GM19467 (cell line): ENCODE results near the gene ARHGEF10L.
"Not testable (repeated sequence)": the region's sequence is repeated elsewhere in the genome, so short reads cannot be mapped to it uniquely, and the experiment has no call there.

Source experiments
- ATAC-seq: cut with Tn5 transposase; IDR thresholded peaks from one replicate; pipeline ENCODE4 v1.9.1; 2021; ENCODE audit warnings: mild to moderate bottlenecking, moderate library complexity; ENCODE audit not compliant: unreplicated experiment

Gene ARHGEF10L

GRCh38 chr1:17728123-17728712 lies 188.7 kb downstream of the ARHGEF10L start:
- no peak for ATAC-seq

- ATAC-seq = no peak
Observed at GRCh38 chr1:17729248-17729647, 189.8 kb downstream of the ARHGEF10L start.

GRCh38 chr1:17729909-17730308 lies 190.4 kb downstream of the ARHGEF10L start:
- ATAC-seq = no peak

GRCh38 chr1:17731460-17731859 lies 192.0 kb downstream of the ARHGEF10L start:
- no peak for ATAC-seq

- no peak for ATAC-seq
Observed at GRCh38 chr1:17732475-17732874, 193.0 kb downstream of the ARHGEF10L start.

GRCh38 chr1:17733661-17734060 lies 194.2 kb downstream of the ARHGEF10L start:
- ATAC-seq = no peak

- no peak for ATAC-seq
Observed at GRCh38 chr1:17734609-17735008, 195.1 kb downstream of the ARHGEF10L start.

GRCh38 chr1:17735348-17735747 lies 195.8 kb downstream of the ARHGEF10L start:
- no peak for ATAC-seq

GRCh38 chr1:17735793-17736192 lies 196.3 kb downstream of the ARHGEF10L start:
- ATAC-seq = no peak

- no peak for ATAC-seq
Observed at GRCh38 chr1:17736625-17737024, 197.1 kb downstream of the ARHGEF10L start.

- no peak for ATAC-seq
Observed at GRCh38 chr1:17739050-17739449, 199.6 kb downstream of the ARHGEF10L start.

GRCh38 chr1:17741052-17741451 lies 201.6 kb downstream of the ARHGEF10L start:
- ATAC-seq = no peak

- no peak for ATAC-seq
Observed at GRCh38 chr1:17742583-17742982, 203.1 kb downstream of the ARHGEF10L start.

GRCh38 chr1:17743008-17743647 lies 203.6 kb downstream of the ARHGEF10L start:
- no peak for ATAC-seq

GRCh38 chr1:17743925-17744324 lies 204.4 kb downstream of the ARHGEF10L start:
- ATAC-seq = no peak

- ATAC-seq = no peak
Observed at GRCh38 chr1:17744666-17745478, 205.4 kb downstream of the ARHGEF10L start.

- no peak for ATAC-seq
Observed at GRCh38 chr1:17745479-17745955, 206.0 kb downstream of the ARHGEF10L start.

GRCh38 chr1:17746281-17746680 lies 206.8 kb downstream of the ARHGEF10L start:
- ATAC-seq = not testable (repeated sequence)

GRCh38 chr1:17746920-17747319 lies 207.4 kb downstream of the ARHGEF10L start:
- no peak for ATAC-seq
